Measurements from ENCODE around the gene FTCD. TPM values are rescaled to one million over a fixed set of nuclear protein-coding genes. Genes with fewer than 3 reads are reported as not detected.

Gene FTCD
- total RNA-seq, 2 experiments from 2014 or later: 0.06 to 1.1 TPM

DNA sequence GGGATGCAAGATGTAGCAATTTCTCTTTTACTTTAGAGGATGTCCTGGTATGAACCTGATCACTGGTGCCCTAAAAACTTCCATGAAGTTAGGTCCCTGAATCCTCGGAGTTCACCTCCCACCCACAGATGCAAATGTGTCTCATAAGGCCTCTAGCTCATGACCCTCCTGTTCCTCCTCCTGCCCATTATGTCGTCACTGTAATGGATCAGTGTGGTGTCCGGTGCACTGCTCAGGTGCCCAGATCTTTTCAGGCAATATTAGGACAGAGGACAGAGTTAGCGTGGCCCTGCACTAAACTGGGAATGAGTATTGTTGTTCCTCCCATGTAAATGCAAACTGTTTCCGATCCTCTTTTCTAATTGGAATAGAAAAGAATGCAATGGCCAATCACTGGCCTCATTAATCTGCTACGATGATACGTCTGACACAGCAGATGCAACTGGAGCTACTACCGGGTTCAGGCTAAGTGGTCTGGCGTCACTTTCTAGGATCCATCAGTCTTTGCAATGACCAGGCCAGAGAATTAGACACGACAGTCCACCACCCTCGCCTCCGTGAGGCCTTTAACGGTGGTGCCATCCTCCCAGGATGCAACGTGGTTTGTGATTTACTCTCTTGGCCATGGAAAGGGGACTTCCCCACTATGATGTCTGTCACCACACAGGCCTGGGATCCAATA lies 60.8 kb downstream of the FTCD start:
- intact Hi-C loops (cut with micrococcal nuclease; ENCODE audit: unreplicated experiment): no loop called here
- H3K4me1 ChIP-seq (ENCODE audit: insufficient read depth, low read length, poor library complexity, severe bottlenecking): no peaks in the 10 kb centered on the region

DNA sequence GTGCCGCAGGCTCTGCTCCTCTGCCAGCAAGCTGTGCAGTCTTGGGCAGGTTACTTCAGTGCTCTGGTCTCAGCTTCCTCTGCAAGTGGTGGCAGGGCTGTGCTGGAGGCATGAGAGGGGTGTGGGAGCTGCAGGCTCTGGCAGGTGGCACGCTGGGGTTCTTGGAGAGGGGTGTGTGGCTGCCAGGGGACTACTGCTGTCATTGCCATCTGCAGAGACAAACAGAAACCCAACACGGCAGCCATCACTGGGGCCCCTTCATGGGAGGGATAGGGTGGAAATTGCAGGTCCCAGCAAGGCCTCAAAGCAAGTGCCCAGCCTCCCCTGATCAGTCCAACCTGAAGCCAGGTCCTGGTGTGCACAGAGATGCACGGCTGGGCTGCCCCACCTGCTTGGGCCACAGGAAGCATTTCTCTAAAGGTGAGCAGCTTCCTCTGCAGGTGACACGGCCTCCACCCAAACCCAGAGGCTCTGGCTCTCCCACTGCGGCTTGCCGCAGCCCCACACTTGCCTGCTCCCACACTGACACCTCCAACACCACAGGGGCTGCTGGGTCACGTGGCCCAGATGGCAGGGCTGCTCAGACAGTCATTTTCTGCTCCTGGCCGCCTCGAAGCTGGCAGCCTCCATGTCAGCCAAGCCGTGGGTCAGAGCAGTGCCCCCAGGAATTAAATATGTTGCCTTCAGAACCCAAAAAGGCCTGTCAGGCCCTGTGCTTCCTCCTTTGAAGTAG lies 61.5 kb downstream of the FTCD start:
- H4K20me1 ChIP-seq (ENCODE audit: insufficient read depth, low read length): no peaks in the 10 kb centered on the region
- H3K9me2 ChIP-seq (ENCODE audit: insufficient read depth, low read length): no peaks in the 10 kb centered on the region
- BruUV-seq (replicated peaks): no TSS peak
- TF ChIP-seq, protein P1, sequence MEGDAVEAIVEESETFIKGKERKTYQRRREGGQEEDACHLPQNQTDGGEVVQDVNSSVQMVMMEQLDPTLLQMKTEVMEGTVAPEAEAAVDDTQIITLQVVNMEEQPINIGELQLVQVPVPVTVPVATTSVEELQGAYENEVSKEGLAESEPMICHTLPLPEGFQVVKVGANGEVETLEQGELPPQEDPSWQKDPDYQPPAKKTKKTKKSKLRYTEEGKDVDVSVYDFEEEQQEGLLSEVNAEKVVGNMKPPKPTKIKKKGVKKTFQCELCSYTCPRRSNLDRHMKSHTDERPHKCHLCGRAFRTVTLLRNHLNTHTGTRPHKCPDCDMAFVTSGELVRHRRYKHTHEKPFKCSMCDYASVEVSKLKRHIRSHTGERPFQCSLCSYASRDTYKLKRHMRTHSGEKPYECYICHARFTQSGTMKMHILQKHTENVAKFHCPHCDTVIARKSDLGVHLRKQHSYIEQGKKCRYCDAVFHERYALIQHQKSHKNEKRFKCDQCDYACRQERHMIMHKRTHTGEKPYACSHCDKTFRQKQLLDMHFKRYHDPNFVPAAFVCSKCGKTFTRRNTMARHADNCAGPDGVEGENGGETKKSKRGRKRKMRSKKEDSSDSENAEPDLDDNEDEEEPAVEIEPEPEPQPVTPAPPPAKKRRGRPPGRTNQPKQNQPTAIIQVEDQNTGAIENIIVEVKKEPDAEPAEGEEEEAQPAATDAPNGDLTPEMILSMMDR (conservative IDR thresholded peaks at IDR 0.05; ENCODE audit: low read length): no peak
- no peak for TF ChIP-seq EZH2phosphoT487 (IDR thresholded peaks at IDR 0.05; ENCODE audit: borderline replicate concordance, low read depth, low read length)
- no peak overlapping the region for H3K4me2 ChIP-seq (ENCODE audit: low read length)
- no peaks in the 10 kb centered on the region for H3K4me1 ChIP-seq (ENCODE audit: insufficient read depth, low read length, poor library complexity, severe bottlenecking)
- no peak overlapping the region for H2AFZ ChIP-seq (ENCODE audit: low read length)
- H3K79me2 ChIP-seq (ENCODE audit: insufficient read depth, low read depth, low read length): no peaks in the 10 kb centered on the region
- no peaks in the 10 kb centered on the region for H3K9me3 ChIP-seq (ENCODE audit: low read length)
- CTCF ChIA-PET (ENCODE audit: unreplicated experiment): no interaction called here
- H3K36me3 ChIP-seq (ENCODE audit: insufficient read depth, low read length): no peaks in the 10 kb centered on the region
- no peak overlapping the region for H3K4me3 ChIP-seq (ENCODE audit: low read depth, low read length, poor library complexity, severe bottlenecking)
- no peak overlapping the region for H3K27ac ChIP-seq (ENCODE audit: low read depth, low read length, poor library complexity, severe bottlenecking)
- intact Hi-C loops (cut with micrococcal nuclease; ENCODE audit: unreplicated experiment): no loop called here
- POLR2A ChIA-PET: interaction anchor here (0.6 kb wide), 1 partner anchor 9 kb away, joined by 3 read pairs; no protein-coding TSS in a partner anchor
- no peak for DNase-seq (ENCODE audit: low spot score)

More for the DNA sequence above, 60.8 kb downstream of the FTCD start:
- ChIA-PET CTCF (ENCODE audit: unreplicated experiment) (no interaction called here), POLR2A (no interaction called here)
- no peak overlapping the region for H3K4me2 ChIP-seq (ENCODE audit: low read length)
- no peaks in the 10 kb centered on the region for H4K20me1 ChIP-seq (ENCODE audit: insufficient read depth, low read length)
- no peaks in the 10 kb centered on the region for H3K9me2 ChIP-seq (ENCODE audit: insufficient read depth, low read length)
- no peak overlapping the region for H3K27ac ChIP-seq (ENCODE audit: low read depth, low read length, poor library complexity, severe bottlenecking)
- H2AFZ ChIP-seq (ENCODE audit: low read length): no peak overlapping the region
- TF ChIP-seq EZH2phosphoT487 (IDR thresholded peaks at IDR 0.05; ENCODE audit: borderline replicate concordance, low read depth, low read length): no peak
- TF ChIP-seq, protein P1 (conservative IDR thresholded peaks at IDR 0.05; ENCODE audit: low read length): no peak
- no peaks in the 10 kb centered on the region for H3K36me3 ChIP-seq (ENCODE audit: insufficient read depth, low read length)
- DNase-seq (ENCODE audit: low spot score): no peak
- no peaks in the 10 kb centered on the region for H3K9me3 ChIP-seq (ENCODE audit: low read length)
- no peaks in the 10 kb centered on the region for H3K79me2 ChIP-seq (ENCODE audit: insufficient read depth, low read depth, low read length)
- BruUV-seq (replicated peaks): no TSS peak
- no peak overlapping the region for H3K4me3 ChIP-seq (ENCODE audit: low read depth, low read length, poor library complexity, severe bottlenecking)
